IPS-18a (cell line): ENCODE measurements around the gene PDLIM1.

Experiments used
- H3K27ac ChIP-seq: one replicate; pipeline ENCODE4 v1.5.1; 2013; ENCODE audit warnings: low read length
- H3K27me3 ChIP-seq: one replicate; pipeline ENCODE4 v1.6.1; 2013; ENCODE audit warnings: mild to moderate bottlenecking, low read length; ENCODE audit not compliant: control insufficient read depth, insufficient read depth
- H3K36me3 ChIP-seq: one replicate; pipeline ENCODE4 v1.6.1; 2013; ENCODE audit warnings: low read depth, low read length; ENCODE audit not compliant: control insufficient read depth
- H3K4me1 ChIP-seq: one replicate; pipeline ENCODE4 v1.6.1; 2013; ENCODE audit warnings: low read depth, low read length; ENCODE audit not compliant: control insufficient read depth
- H3K4me3 ChIP-seq: one replicate; pipeline ENCODE4 v1.5.1; 2013; ENCODE audit warnings: low read length
- H3K9ac ChIP-seq: one replicate; pipeline ENCODE4 v1.6.1; 2013; ENCODE audit warnings: mild to moderate bottlenecking, low read length, moderate library complexity
- H3K9me3 ChIP-seq: one replicate; pipeline ENCODE4 v1.6.1; 2013; ENCODE audit warnings: low read depth, low read length; ENCODE audit not compliant: control insufficient read depth

PDLIM1 gene, protein sequence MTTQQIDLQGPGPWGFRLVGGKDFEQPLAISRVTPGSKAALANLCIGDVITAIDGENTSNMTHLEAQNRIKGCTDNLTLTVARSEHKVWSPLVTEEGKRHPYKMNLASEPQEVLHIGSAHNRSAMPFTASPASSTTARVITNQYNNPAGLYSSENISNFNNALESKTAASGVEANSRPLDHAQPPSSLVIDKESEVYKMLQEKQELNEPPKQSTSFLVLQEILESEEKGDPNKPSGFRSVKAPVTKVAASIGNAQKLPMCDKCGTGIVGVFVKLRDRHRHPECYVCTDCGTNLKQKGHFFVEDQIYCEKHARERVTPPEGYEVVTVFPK

GRCh38 chr10:95290461-95291364, at the start of gene PDLIM1:
TSS of gene PDLIM1 (minus strand) at chr10:95291003. CDS start at chr10:95290915, 88 bp downstream.
- Histone ChIP-seq H3K27ac (no peak within 1 kb of the TSS), H3K4me1 (peaks cover 12% of the 10 kb centered on the region), H3K9me3 (no peaks in the 10 kb centered on the region), H3K9ac (peak within 1 kb of the TSS; percentile 46), H3K36me3 (no peaks in the 10 kb centered on the region), H3K4me3 (peak within 1 kb of the TSS; percentile 72), H3K27me3 (peaks cover 43% of the 10 kb centered on the region)

DNA sequence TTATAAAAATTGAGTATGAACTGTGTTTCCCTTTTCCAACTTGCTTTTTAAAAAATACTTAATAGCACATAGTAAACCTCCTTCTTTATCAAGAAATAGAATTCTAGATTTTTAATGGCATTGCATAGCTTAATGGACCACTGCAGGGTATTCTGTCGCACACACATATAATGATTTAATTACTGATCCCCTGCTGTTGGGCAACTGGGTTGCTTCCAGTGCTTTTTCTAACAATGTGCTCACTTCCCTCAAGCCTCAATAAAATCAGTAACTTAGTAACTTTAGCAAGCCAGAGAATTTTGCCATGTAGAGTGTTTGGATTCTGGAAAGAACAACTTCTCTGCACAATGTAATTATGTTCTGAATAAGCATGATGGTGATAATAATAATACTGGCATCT, 49.1 kb upstream of the PDLIM1 start:
- Histone ChIP-seq H3K27ac (no peak overlapping the region), H3K4me3 (no peak overlapping the region), H3K27me3 (no peaks in the 10 kb centered on the region), H3K36me3 (no peaks in the 10 kb centered on the region), H3K4me1 (peaks cover 5% of the 10 kb centered on the region), H3K9me3 (no peaks in the 10 kb centered on the region), H3K9ac (no peak overlapping the region)

- Histone ChIP-seq H3K9ac (no peak overlapping the region), H3K36me3 (no peaks in the 10 kb centered on the region), H3K27ac (no peak overlapping the region)
Measured at GRCh38 chr10:95337423-95338160, 46.8 kb upstream of the PDLIM1 start.

GRCh38 chr10:95336702-95337101, 45.9 kb upstream of the PDLIM1 start:
- no peaks in the 10 kb centered on the region for H3K36me3 ChIP-seq
- H3K27me3 ChIP-seq: no peaks in the 10 kb centered on the region
- H3K9me3 ChIP-seq: no peaks in the 10 kb centered on the region
- no peak overlapping the region for H3K9ac ChIP-seq
- no peak overlapping the region for H3K4me3 ChIP-seq
- H3K27ac ChIP-seq: no peak overlapping the region
- H3K4me1 ChIP-seq: no peaks in the 10 kb centered on the region

More at GRCh38 chr10:95337423-95338160, 46.8 kb upstream of the PDLIM1 start:
- Histone ChIP-seq H3K9me3 (no peaks in the 10 kb centered on the region), H3K4me3 (no peak overlapping the region), H3K4me1 (no peaks in the 10 kb centered on the region), H3K27me3 (no peaks in the 10 kb centered on the region)

DNA sequence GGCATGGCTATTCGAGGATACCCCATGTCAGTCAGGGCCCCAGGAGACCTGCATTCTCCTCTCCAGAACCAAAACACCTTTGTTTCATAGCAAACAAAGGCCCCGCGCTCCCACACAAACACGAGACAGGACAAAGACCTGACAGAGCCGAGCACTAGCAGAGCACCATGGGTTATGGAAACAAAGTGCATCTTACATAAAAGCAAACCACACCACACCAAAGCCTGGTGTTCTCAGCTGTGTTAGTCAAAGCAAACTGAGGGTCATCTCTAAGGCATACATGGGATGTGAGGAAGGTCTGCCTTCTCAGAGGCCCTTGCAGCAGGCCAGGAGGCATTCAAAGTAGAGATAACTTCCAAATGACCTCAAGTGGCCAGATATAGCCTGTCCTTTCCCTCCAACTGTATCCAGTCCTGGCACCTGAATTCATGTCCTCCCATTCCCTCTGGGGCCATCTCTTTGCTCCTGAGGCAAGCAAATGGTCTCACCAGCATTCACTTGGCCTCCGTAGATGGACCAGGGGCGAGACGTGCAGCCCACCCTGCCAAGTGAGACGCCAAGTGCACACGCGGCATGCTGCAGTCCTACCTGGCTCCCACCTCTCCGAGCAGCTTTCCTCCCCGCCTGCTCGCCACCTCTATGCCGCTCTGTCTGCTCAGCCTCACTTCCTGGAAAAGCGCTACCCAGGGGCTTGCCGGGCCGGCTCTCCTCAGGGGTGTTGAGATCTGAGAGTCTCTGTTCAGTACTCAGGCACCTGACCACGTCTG, 45.3 kb upstream of the PDLIM1 start:
- Histone ChIP-seq H3K4me3 (no peak overlapping the region), H3K9me3 (no peaks in the 10 kb centered on the region), H3K27ac (no peak overlapping the region), H3K27me3 (no peaks in the 10 kb centered on the region), H3K4me1 (no peaks in the 10 kb centered on the region), H3K9ac (no peak overlapping the region), H3K36me3 (no peaks in the 10 kb centered on the region)

- H3K9ac ChIP-seq: no peak overlapping the region
Measured at GRCh38 chr10:95334805-95335144, 44.0 kb upstream of the PDLIM1 start.

GRCh38 chr10:95333997-95334804, 43.4 kb upstream of the PDLIM1 start:
- H3K4me3 ChIP-seq: no peak overlapping the region
- no peaks in the 10 kb centered on the region for H3K9me3 ChIP-seq
- H3K9ac ChIP-seq: no peak overlapping the region
- H3K4me1 ChIP-seq: no peaks in the 10 kb centered on the region
- H3K27me3 ChIP-seq: no peaks in the 10 kb centered on the region
- H3K36me3 ChIP-seq: no peaks in the 10 kb centered on the region
- no peak overlapping the region for H3K27ac ChIP-seq

More at GRCh38 chr10:95334805-95335144, 44.0 kb upstream of the PDLIM1 start:
- no peaks in the 10 kb centered on the region for H3K9me3 ChIP-seq
- H3K27me3 ChIP-seq: no peaks in the 10 kb centered on the region
- no peaks in the 10 kb centered on the region for H3K36me3 ChIP-seq
- no peaks in the 10 kb centered on the region for H3K4me1 ChIP-seq
- no peak overlapping the region for H3K27ac ChIP-seq
- no peak overlapping the region for H3K4me3 ChIP-seq

GRCh38 chr10:95332666-95333249, 42.0 kb upstream of the PDLIM1 start:
- no peak overlapping the region for H3K27ac ChIP-seq
- no peak overlapping the region for H3K9ac ChIP-seq

DNA sequence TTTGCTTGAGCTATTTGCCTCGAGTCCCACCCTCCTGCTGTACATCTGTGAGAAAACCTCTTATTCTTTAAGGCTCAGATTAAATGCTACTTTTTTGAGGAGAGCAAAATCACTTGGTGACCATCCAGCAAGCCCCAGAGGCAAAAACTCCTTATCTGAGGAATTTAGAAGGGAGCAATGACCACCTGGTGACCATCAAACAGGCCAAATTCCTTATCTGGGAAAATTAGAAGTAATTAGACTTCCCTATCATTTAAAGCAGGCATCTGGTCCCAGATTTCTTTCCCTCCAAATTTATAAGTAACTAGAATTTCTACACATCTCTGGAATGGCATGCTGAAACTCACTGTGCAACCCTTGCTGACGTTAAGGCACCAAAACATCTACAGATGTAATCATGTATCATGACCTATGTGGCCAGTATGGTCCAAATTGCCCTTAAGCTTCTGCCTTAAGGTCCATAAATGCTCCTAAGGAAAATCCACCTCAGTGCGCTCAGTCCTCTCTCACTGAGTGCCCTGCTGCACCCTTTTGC, 40.9 kb upstream of the PDLIM1 start:
- H3K4me3 ChIP-seq: no peak overlapping the region
- H3K9ac ChIP-seq: no peak overlapping the region
- no peaks in the 10 kb centered on the region for H3K4me1 ChIP-seq
- no peak overlapping the region for H3K27ac ChIP-seq
- no peaks in the 10 kb centered on the region for H3K36me3 ChIP-seq
- no peaks in the 10 kb centered on the region for H3K27me3 ChIP-seq
- no peaks in the 10 kb centered on the region for H3K9me3 ChIP-seq

More at GRCh38 chr10:95332666-95333249, 42.0 kb upstream of the PDLIM1 start:
- no peaks in the 10 kb centered on the region for H3K36me3 ChIP-seq
- no peaks in the 10 kb centered on the region for H3K27me3 ChIP-seq
- no peak overlapping the region for H3K4me3 ChIP-seq
- no peaks in the 10 kb centered on the region for H3K9me3 ChIP-seq
- no peaks in the 10 kb centered on the region for H3K4me1 ChIP-seq

- Histone ChIP-seq H3K9me3 (no peaks in the 10 kb centered on the region), H3K9ac (no peak overlapping the region)
Measured at GRCh38 chr10:95330966-95331453, 40.2 kb upstream of the PDLIM1 start.

More at GRCh38 chr10:95330966-95331453, 40.2 kb upstream of the PDLIM1 start:
- Histone ChIP-seq H3K4me3 (no peak overlapping the region), H3K36me3 (no peaks in the 10 kb centered on the region), H3K4me1 (no peaks in the 10 kb centered on the region), H3K27ac (no peak overlapping the region), H3K27me3 (no peaks in the 10 kb centered on the region)
